ENCODE data around the gene TTC39B.

- TF ChIP-seq CTCF (IDR thresholded peaks at IDR 0.05), result no peak
- TF ChIP-seq POLR2AphosphoS5 (IDR thresholded peaks at IDR 0.05), result no peak
Measured at GRCh38 chr9:15243081-15243480, 63.9 kb downstream of the TTC39B start.
